Measurements from ENCODE around the gene ACIN1.

DNA sequence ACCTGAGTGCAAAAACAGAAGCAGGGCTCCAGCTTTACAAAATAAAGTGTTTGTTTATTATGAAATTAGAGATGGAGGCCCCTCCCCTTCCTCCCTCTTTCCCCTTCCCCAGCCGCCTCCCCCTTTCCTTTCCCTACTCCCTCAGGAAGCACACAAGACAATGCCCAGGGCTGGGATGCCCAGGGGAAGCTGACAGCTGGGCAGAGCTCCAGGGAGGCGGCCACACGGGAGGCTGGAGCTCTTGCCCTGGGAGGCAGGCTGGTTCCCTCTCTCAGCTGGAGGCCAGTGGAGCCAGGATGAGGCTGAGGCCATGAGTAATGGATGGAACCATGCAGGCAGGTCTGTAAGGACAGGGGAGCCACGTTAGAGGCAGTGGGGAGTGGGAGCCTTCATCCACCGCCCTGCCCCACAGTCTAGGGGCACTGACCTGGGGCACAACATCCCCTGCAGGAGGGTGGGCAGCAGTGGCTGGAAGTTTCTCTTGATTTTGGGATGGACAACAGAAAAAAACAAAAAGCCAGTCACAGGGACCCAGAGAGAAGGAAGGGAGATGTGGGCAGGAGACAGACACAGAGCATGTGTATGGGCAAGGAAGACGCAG, 47.8 kb downstream of the ACIN1 start:
- TF ChIP-seq, protein P1, sequence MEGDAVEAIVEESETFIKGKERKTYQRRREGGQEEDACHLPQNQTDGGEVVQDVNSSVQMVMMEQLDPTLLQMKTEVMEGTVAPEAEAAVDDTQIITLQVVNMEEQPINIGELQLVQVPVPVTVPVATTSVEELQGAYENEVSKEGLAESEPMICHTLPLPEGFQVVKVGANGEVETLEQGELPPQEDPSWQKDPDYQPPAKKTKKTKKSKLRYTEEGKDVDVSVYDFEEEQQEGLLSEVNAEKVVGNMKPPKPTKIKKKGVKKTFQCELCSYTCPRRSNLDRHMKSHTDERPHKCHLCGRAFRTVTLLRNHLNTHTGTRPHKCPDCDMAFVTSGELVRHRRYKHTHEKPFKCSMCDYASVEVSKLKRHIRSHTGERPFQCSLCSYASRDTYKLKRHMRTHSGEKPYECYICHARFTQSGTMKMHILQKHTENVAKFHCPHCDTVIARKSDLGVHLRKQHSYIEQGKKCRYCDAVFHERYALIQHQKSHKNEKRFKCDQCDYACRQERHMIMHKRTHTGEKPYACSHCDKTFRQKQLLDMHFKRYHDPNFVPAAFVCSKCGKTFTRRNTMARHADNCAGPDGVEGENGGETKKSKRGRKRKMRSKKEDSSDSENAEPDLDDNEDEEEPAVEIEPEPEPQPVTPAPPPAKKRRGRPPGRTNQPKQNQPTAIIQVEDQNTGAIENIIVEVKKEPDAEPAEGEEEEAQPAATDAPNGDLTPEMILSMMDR (IDR thresholded peaks at IDR 0.05 in 2 of 3, conservative IDR thresholded peaks at IDR 0.05 in 1 of 3; ENCODE audit: borderline replicate concordance in 1 of 3, insufficient read depth in 1 of 3, low read depth in 2 of 3, low read length in 2 of 3), result no peak
- TF ChIP-seq, protein P2, sequence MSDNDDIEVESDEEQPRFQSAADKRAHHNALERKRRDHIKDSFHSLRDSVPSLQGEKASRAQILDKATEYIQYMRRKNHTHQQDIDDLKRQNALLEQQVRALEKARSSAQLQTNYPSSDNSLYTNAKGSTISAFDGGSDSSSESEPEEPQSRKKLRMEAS (IDR thresholded peaks at IDR 0.05), result no peak
- no peak for TF ChIP-seq FOSL1 (IDR thresholded peaks at IDR 0.05; ENCODE audit: low read depth)
- TF ChIP-seq EZH2 (IDR thresholded peaks at IDR 0.05), result no peak
- no peak for TF ChIP-seq RAD21 (IDR thresholded peaks at IDR 0.05; ENCODE audit: low read depth)
- TF ChIP-seq EGR1 (IDR thresholded peaks at IDR 0.05; ENCODE audit: low read depth), result no peak
- no peak for TF ChIP-seq EZH2phosphoT487 (IDR thresholded peaks at IDR 0.05; ENCODE audit: borderline replicate concordance)
- TF ChIP-seq ZFX (IDR thresholded peaks at IDR 0.05), result no peak
- TF ChIP-seq POLR2AphosphoS5 (IDR thresholded peaks at IDR 0.05; ENCODE audit: low read depth, low read length), result no peak
- no peak for TF ChIP-seq POLR2A (IDR thresholded peaks at IDR 0.05; ENCODE audit: borderline replicate concordance, extremely low read depth, insufficient read depth, insufficient read length)
- TF ChIP-seq JUND (IDR thresholded peaks at IDR 0.05), result no peak

Measured in HCT116 (cell line).